ENCODE results near the gene RNF39. TPM values are rescaled to one million over a fixed set of nuclear protein-coding genes. Genes with fewer than 3 reads are reported as not detected.
A peak's percentile ranks its signal among the peaks of the same experiment; 100 is the strongest.

RNF39 gene
- total RNA-seq, 2 experiments from 2014 or later, result not detected

- H3K36me3 Mint-ChIP-seq (ENCODE audit: low read depth), result no peaks in the 10 kb centered on the region
- CTCF ChIA-PET, result interaction anchor here (0.9 to 7.9 kb wide), 19 partner anchors 9 to 153 kb away, joined by 3 to 227 read pairs (median 6); partner anchors contain the start of genes POLR1H, RNF39 and TRIM40
- H3K27me3 Mint-ChIP-seq (ENCODE audit: low read depth), result peaks cover 26% of the 10 kb centered on the region
Observed at GRCh38 chr6:30102970-30103871, 27.7 kb upstream of the RNF39 start.

GRCh38 chr6:30102414-30102969, 26.9 kb upstream of the RNF39 start:
- CTCF ChIA-PET, result interaction anchor here (1.0 to 7.9 kb wide), 17 partner anchors 8 to 154 kb away, joined by 3 to 227 read pairs (median 6); partner anchors contain the start of genes POLR1H, PPP1R11, RNF39 and TRIM40
- peaks cover 20% of the 10 kb centered on the region for H3K27me3 Mint-ChIP-seq (ENCODE audit: low read depth)
- peaks cover 51% of the 10 kb centered on the region for H3K4me1 Mint-ChIP-seq (ENCODE audit: low read depth)
- no peak overlapping the region for H3K27ac Mint-ChIP-seq
- intact Hi-C loops (cut with micrococcal nuclease), result loop anchor here (2.0 kb wide), 2 partner anchors 36 to 294 kb away; partner anchors contain the start of gene PPP1R11
- H3K36me3 Mint-ChIP-seq (ENCODE audit: low read depth), result no peaks in the 10 kb centered on the region
- no peaks in the 10 kb centered on the region for H3K9me3 Mint-ChIP-seq
- H3K4me3 Mint-ChIP-seq, result peak overlapping the region; percentile 78
- no peak for DNase-seq

More at GRCh38 chr6:30102970-30103871, 27.7 kb upstream of the RNF39 start:
- intact Hi-C loops (cut with micrococcal nuclease), result loop anchor here (1.0 to 2.0 kb wide), 5 partner anchors 28 to 294 kb away; partner anchors contain the start of gene PPP1R11
- H3K27ac Mint-ChIP-seq, result no peak overlapping the region
- H3K4me1 Mint-ChIP-seq (ENCODE audit: low read depth), result peaks cover 45% of the 10 kb centered on the region
- H3K9me3 Mint-ChIP-seq, result no peaks in the 10 kb centered on the region
- peak overlapping the region; percentile 78 for H3K4me3 Mint-ChIP-seq
- DNase-seq, result peak; percentile 93

- no peaks in the 10 kb centered on the region for H3K9me3 Mint-ChIP-seq
- intact Hi-C loops (cut with micrococcal nuclease), result loop anchor here (1.0 to 2.0 kb wide), 3 partner anchors 35 to 295 kb away; partner anchors contain the start of genes PPP1R11 and TRIM26
- peaks cover 20% of the 10 kb centered on the region for H3K27me3 Mint-ChIP-seq (ENCODE audit: low read depth)
- DNase-seq, result peak; percentile 73
- H3K4me3 Mint-ChIP-seq, result peak overlapping the region; percentile 78
- H3K4me1 Mint-ChIP-seq (ENCODE audit: low read depth), result peaks cover 56% of the 10 kb centered on the region
- CTCF ChIA-PET, result interaction anchor here (0.6 to 7.9 kb wide), 11 partner anchors 24 to 254 kb away, joined by 3 to 227 read pairs (median 6); partner anchors contain the start of genes POLR1H and PPP1R11
- no peak overlapping the region for H3K27ac Mint-ChIP-seq
- H3K36me3 Mint-ChIP-seq (ENCODE audit: low read depth), result no peaks in the 10 kb centered on the region
Observed at GRCh38 chr6:30101444-30102413, 26.2 kb upstream of the RNF39 start.

DNA sequence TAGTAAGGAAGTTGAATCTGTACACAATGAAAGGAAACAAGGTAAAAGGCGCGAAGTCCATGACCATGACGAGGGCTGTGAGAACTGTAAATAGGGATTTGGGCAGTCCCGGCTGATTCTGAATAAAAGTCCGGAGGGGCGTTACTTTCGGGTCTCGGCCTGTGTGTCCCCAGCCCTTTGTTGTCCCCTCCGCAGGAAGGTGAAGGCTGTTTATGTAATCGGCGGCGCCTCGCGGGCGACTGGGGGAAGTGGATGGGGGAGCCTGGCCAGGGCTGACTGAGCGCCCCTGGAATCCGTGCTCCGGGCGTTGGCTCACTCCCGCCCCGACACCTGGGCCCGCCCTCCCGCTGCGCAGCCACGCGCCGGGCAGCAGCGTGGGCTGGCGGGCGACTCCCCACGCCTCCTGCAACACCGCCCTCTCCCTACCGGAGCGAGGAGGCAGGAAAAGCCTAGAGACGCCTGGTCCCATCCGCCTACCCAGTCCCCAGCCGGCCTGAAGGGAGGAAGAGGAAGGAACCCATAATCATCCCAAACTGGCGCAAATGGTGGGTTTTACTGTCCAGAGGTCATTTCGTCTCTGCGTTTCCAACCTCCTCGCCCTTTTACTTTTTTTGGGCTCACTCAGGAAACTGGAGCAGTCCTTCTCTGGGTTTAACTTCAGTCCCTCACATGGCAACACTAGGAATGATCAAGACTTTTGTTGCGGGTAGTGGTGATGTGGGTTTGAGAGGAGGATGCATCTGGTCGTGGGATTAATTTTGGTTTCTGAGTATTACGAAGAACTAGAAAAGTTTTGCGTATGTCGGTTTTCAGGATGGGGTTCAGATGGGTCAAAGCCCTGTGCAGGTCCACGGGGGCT, 25.2 kb upstream of the RNF39 start:
- H3K27ac Mint-ChIP-seq, result no peak overlapping the region
- no peaks in the 10 kb centered on the region for H3K36me3 Mint-ChIP-seq (ENCODE audit: low read depth)
- H3K4me3 Mint-ChIP-seq, result peak overlapping the region; percentile 78
- H3K9me3 Mint-ChIP-seq, result no peaks in the 10 kb centered on the region
- peaks cover 56% of the 10 kb centered on the region for H3K4me1 Mint-ChIP-seq (ENCODE audit: low read depth)
- peaks cover 20% of the 10 kb centered on the region for H3K27me3 Mint-ChIP-seq (ENCODE audit: low read depth)
- DNase-seq, result peak; percentile 37
- intact Hi-C loops (cut with micrococcal nuclease), result loop anchor here (1.0 kb wide), 1 partner anchor 112 kb away; the partner anchor contains the start of gene TRIM26
- CTCF ChIA-PET, result interaction anchor here (1.1 to 7.9 kb wide), 8 partner anchors 24 to 253 kb away, joined by 3 to 227 read pairs (median 6); partner anchors contain the start of gene PPP1R11

DNA sequence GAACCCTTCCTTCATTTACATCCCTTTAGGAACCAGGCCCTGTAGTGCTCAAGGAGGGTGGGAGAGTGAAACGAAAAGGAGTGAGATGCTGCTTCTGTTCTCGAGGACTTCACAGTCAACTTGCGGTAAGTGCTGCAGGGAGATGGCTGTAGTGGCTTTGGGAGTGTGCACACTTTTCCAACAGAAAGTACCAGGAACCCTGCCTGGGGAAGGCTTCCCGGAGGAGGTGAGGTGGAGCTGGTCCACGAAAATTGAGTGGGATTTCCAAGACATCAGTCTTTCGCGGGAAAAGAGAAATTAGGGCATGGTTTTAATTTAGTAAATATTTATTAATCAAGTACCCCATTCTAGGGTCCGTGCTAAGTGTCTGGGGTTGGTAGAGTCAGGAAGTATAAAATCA, 24.6 kb upstream of the RNF39 start:
- no peak overlapping the region for H3K27ac Mint-ChIP-seq
- H3K4me3 Mint-ChIP-seq, result peak overlapping the region; percentile 78
- H3K4me1 Mint-ChIP-seq (ENCODE audit: low read depth), result peaks cover 56% of the 10 kb centered on the region

GRCh38 chr6:30097902-30098768, 22.6 kb upstream of the RNF39 start:
- intact Hi-C loops (cut with micrococcal nuclease), result no loop called here
- CTCF ChIA-PET, result interaction anchor here (1.9 kb wide), 1 partner anchor 33 kb away, joined by 8 read pairs; no protein-coding TSS in a partner anchor
- peak; percentile 39 for DNase-seq
- peaks cover 50% of the 10 kb centered on the region for H3K4me1 Mint-ChIP-seq (ENCODE audit: low read depth)
- no peak overlapping the region for H3K4me3 Mint-ChIP-seq
- H3K27ac Mint-ChIP-seq, result no peak overlapping the region
- no peaks in the 10 kb centered on the region for H3K9me3 Mint-ChIP-seq
- H3K36me3 Mint-ChIP-seq (ENCODE audit: low read depth), result no peaks in the 10 kb centered on the region
- peaks cover 16% of the 10 kb centered on the region for H3K27me3 Mint-ChIP-seq (ENCODE audit: low read depth)

More for the DNA sequence above, 24.6 kb upstream of the RNF39 start:
- Mint-ChIP-seq H3K9me3 (no peaks in the 10 kb centered on the region), H3K27me3 (ENCODE audit: low read depth) (peaks cover 20% of the 10 kb centered on the region), H3K36me3 (ENCODE audit: low read depth) (no peaks in the 10 kb centered on the region)
- intact Hi-C loops (cut with micrococcal nuclease), result no loop called here
- no peak for DNase-seq
- CTCF ChIA-PET, result interaction anchor here (1.6 kb wide), 1 partner anchor 31 kb away, joined by 7 read pairs; no protein-coding TSS in a partner anchor

- peaks cover 42% of the 10 kb centered on the region for H3K4me1 Mint-ChIP-seq (ENCODE audit: low read depth)
Observed at GRCh38 chr6:30096829-30097228, 21.3 kb upstream of the RNF39 start.

DNA sequence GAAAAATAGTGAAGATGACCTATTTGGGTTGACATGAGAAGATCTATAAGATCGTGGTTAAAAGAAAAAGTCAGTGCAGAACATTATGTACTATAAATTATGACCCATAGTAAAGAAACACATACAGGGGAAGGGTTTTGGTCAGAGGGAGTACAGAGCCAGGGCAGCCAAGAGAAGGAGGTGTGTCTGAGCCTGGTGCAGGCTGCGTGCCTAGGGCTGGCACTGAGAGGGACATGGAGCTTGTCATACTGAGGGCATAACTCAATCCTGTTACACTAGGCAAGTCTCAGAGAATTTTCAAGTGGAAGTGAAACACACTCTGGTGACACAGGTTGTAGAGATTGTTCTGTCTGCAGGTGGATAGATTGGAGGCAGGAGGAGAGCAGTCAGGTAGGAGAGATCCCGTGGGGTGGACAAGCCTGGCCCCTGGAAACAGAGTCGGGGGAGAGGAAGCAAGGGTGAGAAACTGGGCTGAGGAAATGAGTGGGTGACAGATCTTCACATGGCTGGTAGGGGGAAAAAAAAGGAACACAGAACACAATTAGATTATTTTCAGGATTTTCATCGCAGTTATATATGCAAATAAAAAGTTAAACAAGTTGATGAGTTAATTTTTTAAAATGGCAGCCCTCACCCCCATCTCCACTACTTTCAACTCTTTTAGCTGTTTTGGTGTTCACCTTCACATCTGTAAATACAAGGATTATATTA, 18.5 kb upstream of the RNF39 start:
- DNase-seq, result no peak
- Mint-ChIP-seq H3K9me3 (no peaks in the 10 kb centered on the region), H3K27me3 (ENCODE audit: low read depth) (peaks cover 10% of the 10 kb centered on the region), H3K4me3 (no peak overlapping the region), H3K36me3 (ENCODE audit: low read depth) (no peaks in the 10 kb centered on the region), H3K4me1 (ENCODE audit: low read depth) (peaks cover 19% of the 10 kb centered on the region), H3K27ac (no peak overlapping the region)
- CTCF ChIA-PET, result interaction anchor here (1.3 to 2.1 kb wide), 2 partner anchors 9 to 37 kb away, joined by 10 read pairs; no protein-coding TSS in a partner anchor
- intact Hi-C loops (cut with micrococcal nuclease), result no loop called here

More at GRCh38 chr6:30096829-30097228, 21.3 kb upstream of the RNF39 start:
- CTCF ChIA-PET, result interaction anchor here (0.5 to 1.9 kb wide), 3 partner anchors 34 to 123 kb away, joined by 3 to 8 read pairs (median 5); no protein-coding TSS in a partner anchor
- DNase-seq, result no peak
- intact Hi-C loops (cut with micrococcal nuclease), result no loop called here
- Mint-ChIP-seq H3K4me3 (no peak overlapping the region), H3K36me3 (ENCODE audit: low read depth) (no peaks in the 10 kb centered on the region), H3K9me3 (no peaks in the 10 kb centered on the region), H3K27me3 (ENCODE audit: low read depth) (peaks cover 16% of the 10 kb centered on the region), H3K27ac (no peak overlapping the region)

- H3K27me3 Mint-ChIP-seq (ENCODE audit: low read depth), result peaks cover 9% of the 10 kb centered on the region
- H3K9me3 Mint-ChIP-seq, result no peaks in the 10 kb centered on the region
- no peak overlapping the region for H3K4me3 Mint-ChIP-seq
- H3K36me3 Mint-ChIP-seq (ENCODE audit: low read depth), result no peaks in the 10 kb centered on the region
- intact Hi-C loops (cut with micrococcal nuclease), result no loop called here
- no peak overlapping the region for H3K27ac Mint-ChIP-seq
- DNase-seq, result no peak
- CTCF ChIA-PET, result interaction anchor here (0.7 to 2.1 kb wide), 4 partner anchors 10 to 77 kb away, joined by 3 to 10 read pairs (median 4); no protein-coding TSS in a partner anchor
- peaks cover 9% of the 10 kb centered on the region for H3K4me1 Mint-ChIP-seq (ENCODE audit: low read depth)
Observed at GRCh38 chr6:30092852-30093543, 17.4 kb upstream of the RNF39 start.
